Astrocyte (in vitro differentiated cells and primary cell): ENCODE measurements around the gene DBET. TPM values are rescaled to one million over a fixed set of nuclear protein-coding genes. Genes with fewer than 3 reads are reported as not detected.
"Not testable (repeated sequence)": the region's sequence is repeated elsewhere in the genome, so short reads cannot be mapped to it uniquely, and the experiment has no call there.

Source experiments
- DNase-seq: peaks from one replicate; pipeline ENCODE4 v3.0.0-alpha.2; 2010; ENCODE audit warnings: low read depth
- FAIRE-seq: peaks from 2 replicates; lab custom pipeline; 2011; peaks lifted over from hg19 to GRCh38; lab: Jason Lieb, UNC
- H2AFZ ChIP-seq: 2 replicates; pipeline ENCODE4 v1.6.0; 2012; ENCODE audit warnings: low read depth, low read length, inconsistent platforms
- H3K27ac ChIP-seq: 2 replicates; pipeline ENCODE4 v1.5.1; 2011; ENCODE audit warnings: low read depth, low read length, inconsistent platforms
- H3K27me3 ChIP-seq: 2 replicates; pipeline ENCODE4 v1.6.0; 2011; ENCODE audit warnings: low read length, inconsistent platforms; ENCODE audit not compliant: insufficient read depth
- H3K36me3 ChIP-seq: 2 replicates; pipeline ENCODE4 v1.5.1; 2011; ENCODE audit warnings: low read length, inconsistent platforms; ENCODE audit not compliant: insufficient read depth
- H3K4me1 ChIP-seq: 2 replicates; pipeline ENCODE4 v1.5.1; 2011; ENCODE audit warnings: low read length, inconsistent platforms; ENCODE audit not compliant: insufficient read depth
- H3K4me2 ChIP-seq: 2 replicates; pipeline ENCODE4 v1.6.0; 2012; ENCODE audit warnings: low read length, inconsistent platforms
- H3K4me3 ChIP-seq: 2 replicates; pipeline ENCODE4 v1.5.1; 2011; ENCODE audit warnings: low read depth, mild to moderate bottlenecking, low read length, inconsistent platforms; ENCODE audit not compliant: insufficient read depth
- H3K79me2 ChIP-seq: 2 replicates; pipeline ENCODE4 v1.6.0; 2012; ENCODE audit warnings: mild to moderate bottlenecking, low read length, inconsistent platforms; ENCODE audit not compliant: insufficient read depth
- H3K9ac ChIP-seq: 2 replicates; pipeline ENCODE4 v1.6.0; 2012; ENCODE audit warnings: mild to moderate bottlenecking, low read length, inconsistent platforms
- H3K9me3 ChIP-seq: 2 replicates; pipeline ENCODE4 v1.5.1; 2012; ENCODE audit warnings: low read depth, mild to moderate bottlenecking, low read length, inconsistent platforms; ENCODE audit not compliant: insufficient read depth
- H4K20me1 ChIP-seq: 2 replicates; pipeline ENCODE4 v1.6.0; 2012; ENCODE audit warnings: low read length, inconsistent platforms; ENCODE audit not compliant: insufficient read depth
- H3K27ac Mint-ChIP-seq: one replicate; pipeline ENCODE4 v1.8.0; 2021; ENCODE audit warnings: mild to moderate bottlenecking, mixed read lengths; ENCODE audit not compliant: unreplicated experiment
- H3K27me3 Mint-ChIP-seq: one replicate; pipeline ENCODE4 v1.8.0; 2021; ENCODE audit warnings: low read depth, mixed read lengths; ENCODE audit not compliant: unreplicated experiment
- H3K36me3 Mint-ChIP-seq: one replicate; pipeline ENCODE4 v1.8.0; 2021; ENCODE audit warnings: low read depth, mixed read lengths; ENCODE audit not compliant: unreplicated experiment
- H3K4me1 Mint-ChIP-seq: one replicate; pipeline ENCODE4 v1.8.0; 2021; ENCODE audit warnings: low read depth, mixed read lengths; ENCODE audit not compliant: unreplicated experiment
- H3K4me3 Mint-ChIP-seq: one replicate; pipeline ENCODE4 v1.8.0; 2021; ENCODE audit warnings: mild to moderate bottlenecking, moderate library complexity, mixed read lengths; ENCODE audit not compliant: unreplicated experiment
- H3K9me3 Mint-ChIP-seq: one replicate; pipeline ENCODE4 v1.8.0; 2021; ENCODE audit warnings: mild to moderate bottlenecking, mixed read lengths; ENCODE audit not compliant: unreplicated experiment
- EZH2 ChIP-seq: IDR thresholded peaks from 2 replicates; pipeline ENCODE4 v1.6.1; 2012; ENCODE audit warnings: mild to moderate bottlenecking, low read length, inconsistent platforms; ENCODE audit not compliant: insufficient read depth
- total RNA-seq: library from RNA; stranded (reverse); gene quantifications from 2 replicates; pipeline ENCODE4 v1.2.1, GENCODE V29; 2021
- TF ChIP-seq, protein P1 (sequence below): IDR thresholded peaks from 2 replicates; pipeline ENCODE4 v1.5.1; 2011; ENCODE audit warnings: low read depth, mild to moderate bottlenecking, inconsistent platforms, low read length, moderate library complexity; ENCODE audit not compliant: insufficient read depth

DBET gene
- total RNA-seq, 1 donor from 2014 or later = not detected

DNA sequence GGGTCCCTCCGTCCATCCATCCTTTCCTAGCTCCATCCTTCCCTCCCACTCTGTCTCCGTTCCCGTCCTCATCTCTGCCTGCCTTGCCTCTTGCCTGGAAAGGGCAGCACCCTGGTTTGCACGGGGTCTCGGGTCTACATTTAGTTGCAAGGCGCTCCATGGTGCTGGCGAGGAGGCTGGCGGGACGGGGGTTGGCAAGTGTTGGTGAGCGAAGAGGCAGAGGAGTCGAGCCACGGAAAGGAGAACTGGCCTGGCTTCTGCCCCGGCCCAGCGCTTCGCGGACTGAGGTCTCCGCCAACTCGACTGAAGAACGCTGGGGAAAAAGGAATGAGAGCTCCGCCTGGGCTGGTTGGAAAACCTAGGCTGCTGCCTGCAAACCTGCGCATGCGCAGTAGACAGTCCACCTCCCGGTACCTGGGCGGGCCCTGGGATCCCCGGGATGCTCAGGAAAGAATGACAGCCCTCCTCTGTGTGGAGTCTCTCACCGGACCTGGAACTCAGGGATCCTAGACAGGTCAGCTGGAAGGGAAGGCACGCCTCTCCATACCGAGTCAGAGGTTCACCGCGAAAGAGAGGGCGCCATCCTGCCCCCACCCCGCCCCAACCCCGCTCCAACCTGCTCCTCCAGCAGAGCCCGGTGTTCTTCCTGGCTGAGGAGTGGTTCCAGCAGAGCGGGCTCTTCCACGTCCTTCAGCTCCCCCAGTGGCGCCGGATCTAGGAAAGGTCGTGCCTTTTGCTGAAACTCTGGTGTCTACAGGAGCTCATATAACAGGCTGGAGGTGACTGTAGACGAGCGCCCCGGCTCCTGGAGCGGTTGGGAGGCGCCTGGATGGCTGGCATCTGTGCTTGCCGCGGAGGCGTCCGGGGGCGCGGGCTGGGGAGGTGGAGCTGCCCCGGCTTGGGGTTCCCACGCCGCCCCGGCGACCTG, 43.2 kb upstream of the DBET start:
- Mint-ChIP-seq H3K4me3 (no peak overlapping the region), H3K27me3 (peaks cover 43% of the 10 kb centered on the region), H3K27ac (no peak overlapping the region), H3K36me3 (no peaks in the 10 kb centered on the region), H3K9me3 (peaks cover 32% of the 10 kb centered on the region), H3K4me1 (no peaks in the 10 kb centered on the region)
- Histone ChIP-seq H3K4me1 (no peaks in the 10 kb centered on the region), H3K4me2 (peak overlapping the region; percentile 73), H4K20me1 (no peaks in the 10 kb centered on the region), H3K9ac (no peak overlapping the region), H3K4me3 (peak overlapping the region; percentile 23), H3K27ac (no peak overlapping the region), H3K27me3 (peaks cover 49% of the 10 kb centered on the region), H3K36me3 (no peaks in the 10 kb centered on the region), H3K9me3 (peaks cover 14% of the 10 kb centered on the region), H3K79me2 (no peaks in the 10 kb centered on the region), H2AFZ (peak overlapping the region; percentile 47)
- peak; percentile 7 for DNase-seq
- TF ChIP-seq, protein P1, sequence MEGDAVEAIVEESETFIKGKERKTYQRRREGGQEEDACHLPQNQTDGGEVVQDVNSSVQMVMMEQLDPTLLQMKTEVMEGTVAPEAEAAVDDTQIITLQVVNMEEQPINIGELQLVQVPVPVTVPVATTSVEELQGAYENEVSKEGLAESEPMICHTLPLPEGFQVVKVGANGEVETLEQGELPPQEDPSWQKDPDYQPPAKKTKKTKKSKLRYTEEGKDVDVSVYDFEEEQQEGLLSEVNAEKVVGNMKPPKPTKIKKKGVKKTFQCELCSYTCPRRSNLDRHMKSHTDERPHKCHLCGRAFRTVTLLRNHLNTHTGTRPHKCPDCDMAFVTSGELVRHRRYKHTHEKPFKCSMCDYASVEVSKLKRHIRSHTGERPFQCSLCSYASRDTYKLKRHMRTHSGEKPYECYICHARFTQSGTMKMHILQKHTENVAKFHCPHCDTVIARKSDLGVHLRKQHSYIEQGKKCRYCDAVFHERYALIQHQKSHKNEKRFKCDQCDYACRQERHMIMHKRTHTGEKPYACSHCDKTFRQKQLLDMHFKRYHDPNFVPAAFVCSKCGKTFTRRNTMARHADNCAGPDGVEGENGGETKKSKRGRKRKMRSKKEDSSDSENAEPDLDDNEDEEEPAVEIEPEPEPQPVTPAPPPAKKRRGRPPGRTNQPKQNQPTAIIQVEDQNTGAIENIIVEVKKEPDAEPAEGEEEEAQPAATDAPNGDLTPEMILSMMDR = no peak
- peak; percentile 57 for TF ChIP-seq EZH2
- no peak for FAIRE-seq

DNA sequence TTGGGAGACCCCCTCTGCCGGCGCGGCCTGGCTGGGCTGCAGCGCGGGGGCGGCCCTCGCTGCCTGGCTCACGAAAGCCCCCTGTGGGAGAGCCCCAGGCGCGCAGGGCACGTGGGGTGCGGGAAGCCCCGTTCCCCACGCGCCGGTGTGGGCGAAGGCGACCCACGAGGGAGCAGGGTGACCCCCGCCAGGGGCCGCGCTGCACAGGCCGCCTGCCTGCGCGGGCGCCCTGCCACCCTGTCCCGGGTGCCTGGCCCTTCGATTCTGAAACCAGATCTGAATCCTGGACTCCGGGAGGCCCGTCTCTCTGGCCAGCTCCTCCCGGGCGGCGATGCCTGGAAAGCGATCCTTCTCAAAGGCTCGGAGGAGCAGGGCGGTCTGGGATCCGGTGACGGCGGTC, 42.3 kb upstream of the DBET start:
- not testable (repeated sequence) for H3K4me2 ChIP-seq, H2AFZ ChIP-seq, H3K36me3 Mint-ChIP-seq, H3K4me3 ChIP-seq, FAIRE-seq, H3K27ac Mint-ChIP-seq, DNase-seq, H3K4me1 Mint-ChIP-seq, H3K79me2 ChIP-seq, H3K36me3 ChIP-seq, H3K9ac ChIP-seq, H4K20me1 ChIP-seq, H3K4me3 Mint-ChIP-seq, H3K4me1 ChIP-seq, H3K27ac ChIP-seq
- Mint-ChIP-seq H3K27me3 (peaks cover 34% of the 10 kb centered on the region), H3K9me3 (peaks cover 23% of the 10 kb centered on the region)
- peaks cover 40% of the 10 kb centered on the region for H3K27me3 ChIP-seq
- H3K9me3 ChIP-seq = peaks cover 10% of the 10 kb centered on the region
- TF ChIP-seq EZH2 = peak; percentile 51

DNA sequence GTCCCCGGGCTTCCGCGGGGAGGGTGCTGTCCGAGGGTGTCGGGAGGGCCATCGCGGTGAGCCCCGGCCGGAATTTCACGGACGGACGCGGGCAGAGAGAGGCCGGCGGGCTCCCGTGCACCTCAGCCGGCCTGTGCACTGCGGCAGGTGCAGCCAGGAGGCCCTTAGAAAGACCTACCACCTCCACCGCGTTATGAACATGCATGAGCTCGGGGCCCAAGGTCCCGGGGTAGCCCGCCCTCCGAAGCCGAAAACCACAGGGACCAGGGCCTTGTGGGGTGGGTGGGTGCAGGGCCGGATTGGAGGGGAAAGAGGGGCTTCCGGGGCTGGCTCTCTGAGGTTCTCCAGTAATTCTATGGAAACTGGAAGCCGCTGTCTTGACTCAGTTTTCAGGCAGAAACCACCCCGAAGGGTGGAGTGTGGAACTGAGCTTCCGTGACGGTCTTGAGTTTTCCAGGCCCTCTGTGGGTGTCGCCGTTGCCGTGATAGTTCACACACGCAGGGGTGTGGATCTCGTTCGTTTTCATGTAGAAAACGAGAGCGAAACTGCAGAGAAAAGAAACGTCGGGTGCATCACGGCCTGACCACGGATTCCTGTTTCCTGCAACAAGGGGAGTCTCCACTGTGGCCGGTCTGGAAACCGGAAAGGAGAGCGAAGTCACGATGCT, 41.6 kb upstream of the DBET start:
- not testable (repeated sequence) for FAIRE-seq

DNA sequence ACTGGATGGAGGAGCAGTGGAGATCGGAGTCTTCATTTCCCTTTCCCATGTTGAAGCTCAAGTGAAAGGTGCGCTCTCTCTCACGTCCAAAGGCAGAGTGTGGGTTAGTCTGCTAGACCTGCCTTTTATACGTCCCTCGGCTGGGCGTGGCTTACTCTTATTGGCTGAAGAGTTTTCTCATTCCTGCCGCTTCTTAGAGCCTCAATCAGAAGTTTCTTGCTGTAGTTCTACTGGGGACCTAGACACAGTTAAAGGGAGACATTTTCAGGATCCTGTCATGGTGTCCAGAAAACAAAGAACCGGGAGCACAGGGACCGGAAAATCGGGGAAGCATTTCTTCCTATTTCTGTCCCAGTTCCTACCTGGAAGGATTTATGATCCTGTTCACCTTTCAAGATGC, 37.1 kb upstream of the DBET start, which contains the start of gene FRG2:
FRG2 (minus strand) TSS at position 101 of the 400 bp plus-strand sequence; CDS start at position 49, 52 bp downstream.
- not testable (repeated sequence) for H4K20me1 ChIP-seq, H3K27ac ChIP-seq, H3K4me3 ChIP-seq, H2AFZ ChIP-seq, H3K4me2 ChIP-seq, H3K79me2 ChIP-seq, H3K4me1 ChIP-seq, H3K27ac Mint-ChIP-seq, H3K4me3 Mint-ChIP-seq, H3K27me3 Mint-ChIP-seq, H3K36me3 Mint-ChIP-seq, H3K4me1 Mint-ChIP-seq, H3K9me3 Mint-ChIP-seq, H3K9ac ChIP-seq, FAIRE-seq, DNase-seq, H3K27me3 ChIP-seq, H3K36me3 ChIP-seq, H3K9me3 ChIP-seq

More for the DNA sequence above, 41.6 kb upstream of the DBET start:
- not testable (repeated sequence) for H3K4me3 ChIP-seq, H3K4me1 ChIP-seq, H4K20me1 ChIP-seq, H3K36me3 Mint-ChIP-seq, H3K4me3 Mint-ChIP-seq, H3K27ac ChIP-seq, H3K27ac Mint-ChIP-seq, H3K9ac ChIP-seq, H3K4me1 Mint-ChIP-seq, H3K79me2 ChIP-seq, DNase-seq, H3K36me3 ChIP-seq, H3K9me3 ChIP-seq, H2AFZ ChIP-seq
- peaks cover 33% of the 10 kb centered on the region for H3K27me3 ChIP-seq
- H3K9me3 Mint-ChIP-seq = peaks cover 21% of the 10 kb centered on the region
- H3K27me3 Mint-ChIP-seq = peaks cover 32% of the 10 kb centered on the region
- H3K4me2 ChIP-seq = peak overlapping the region; percentile 19
- TF ChIP-seq EZH2 = peak; percentile 2

DNA sequence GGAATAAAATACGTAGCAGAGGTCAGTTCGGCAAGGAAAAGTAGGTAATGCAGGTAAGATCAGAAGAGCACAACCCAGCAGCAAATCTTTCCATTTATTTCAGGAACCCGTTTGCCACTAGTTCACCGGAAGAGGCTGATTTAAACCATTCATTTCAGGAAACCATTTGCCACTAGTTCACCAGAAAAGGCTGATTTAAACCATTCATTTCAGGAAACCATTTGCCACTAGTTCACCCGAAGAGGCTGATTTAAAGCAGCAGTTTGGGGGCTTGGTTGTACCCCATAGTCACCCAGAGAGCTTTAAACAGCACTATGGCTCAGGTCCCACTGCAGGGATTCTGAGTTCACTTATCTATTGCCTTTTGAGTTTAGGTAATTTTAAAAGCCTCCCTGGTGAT, 33.0 kb upstream of the DBET start:
- DNase-seq, H3K36me3 ChIP-seq, H3K4me1 ChIP-seq, H3K4me2 ChIP-seq, H3K9me3 ChIP-seq, H4K20me1 ChIP-seq, H3K79me2 ChIP-seq, H3K9me3 Mint-ChIP-seq, H3K27ac ChIP-seq, H3K4me3 Mint-ChIP-seq, H3K4me1 Mint-ChIP-seq, H3K27me3 ChIP-seq, H3K27ac Mint-ChIP-seq, FAIRE-seq, H3K9ac ChIP-seq, H3K36me3 Mint-ChIP-seq, H2AFZ ChIP-seq, H3K4me3 ChIP-seq: not testable (repeated sequence)
- peaks cover 19% of the 10 kb centered on the region for H3K27me3 Mint-ChIP-seq
